ENCODE results near the gene DNM1.

- TF ChIP-seq TAF1 (IDR thresholded peaks at IDR 0.05; ENCODE audit: low read depth) (no peak), TEAD4 (IDR thresholded peaks at IDR 0.05) (no peak), RAD21 (IDR thresholded peaks at IDR 0.05; ENCODE audit: low read depth) (no peak)
Measured at GRCh38 chr9:128219831-128220230, 16.7 kb downstream of the DNM1 start.
